GM19328 (cell line): ENCODE measurements around the gene ROBO1.
"Not testable (repeated sequence)": the region's sequence is repeated elsewhere in the genome, so short reads cannot be mapped to it uniquely, and the experiment has no call there.

Source experiments
- ATAC-seq: cut with Tn5 transposase; IDR thresholded peaks from one replicate; pipeline ENCODE4 v1.9.1; 2021; ENCODE audit warnings: mild to moderate bottlenecking, moderate library complexity; ENCODE audit not compliant: unreplicated experiment

ROBO1 gene

DNA sequence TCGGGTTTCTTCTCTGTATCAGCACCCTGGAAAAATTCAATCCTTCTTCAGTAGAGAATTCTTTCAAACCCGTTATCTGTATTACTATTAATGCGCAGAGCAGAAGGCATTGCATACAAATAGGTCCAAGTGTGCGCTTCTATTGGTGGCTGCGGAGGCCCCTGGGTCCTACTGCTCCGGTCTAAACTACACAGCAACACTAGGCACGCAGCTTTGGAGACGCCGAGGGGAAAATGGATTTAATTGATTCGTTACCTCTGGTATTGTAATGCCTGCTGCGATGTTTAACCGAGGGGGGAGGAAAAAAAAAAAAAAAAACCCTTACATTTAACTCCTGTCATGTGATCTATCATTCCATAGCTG, at the start of gene ROBO1:
ROBO1 (minus strand) TSS at position 94 of the 363 bp plus-strand sequence.
- ATAC-seq = no peak

DNA sequence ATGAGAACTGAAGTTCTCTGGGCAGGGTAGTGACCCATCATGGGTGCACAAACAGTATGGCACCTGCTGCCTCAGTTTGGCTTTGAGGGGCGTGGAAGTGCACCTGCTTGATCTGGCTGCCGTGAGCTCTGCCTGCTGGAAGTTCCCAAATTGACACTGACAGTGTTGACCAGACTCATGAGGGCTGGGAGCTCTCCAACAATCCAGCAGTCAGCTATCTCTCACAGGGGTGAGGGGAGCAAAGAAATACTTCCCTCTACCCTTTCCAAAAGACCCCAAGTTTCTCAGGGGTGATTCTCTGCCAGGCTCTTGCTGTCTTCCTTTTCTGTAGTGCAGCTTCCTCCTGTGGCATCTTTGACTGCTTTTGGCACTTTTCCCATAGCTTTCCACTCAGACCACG, 49.4 kb upstream of the ROBO1 start:
- no peak for ATAC-seq

DNA sequence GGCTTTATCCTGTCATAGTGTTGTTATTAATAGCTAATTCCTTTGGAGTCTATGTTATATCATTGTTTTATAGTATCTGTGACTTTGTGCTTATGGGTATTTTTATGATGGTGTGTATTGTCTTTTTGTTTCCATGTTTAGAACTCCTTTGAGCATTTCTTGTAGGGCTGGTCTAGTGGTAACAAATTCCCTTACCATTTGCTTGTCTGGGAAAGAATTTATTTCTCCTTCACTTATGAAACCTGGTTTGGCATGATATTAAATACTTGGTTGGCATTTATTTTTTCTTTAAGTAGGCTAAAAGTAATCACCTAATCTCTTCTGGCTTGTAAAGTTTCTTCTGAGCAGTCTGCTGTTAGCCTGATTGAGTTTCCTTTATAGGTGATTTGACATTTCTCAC, 47.7 kb upstream of the ROBO1 start:
- ATAC-seq = no peak

DNA sequence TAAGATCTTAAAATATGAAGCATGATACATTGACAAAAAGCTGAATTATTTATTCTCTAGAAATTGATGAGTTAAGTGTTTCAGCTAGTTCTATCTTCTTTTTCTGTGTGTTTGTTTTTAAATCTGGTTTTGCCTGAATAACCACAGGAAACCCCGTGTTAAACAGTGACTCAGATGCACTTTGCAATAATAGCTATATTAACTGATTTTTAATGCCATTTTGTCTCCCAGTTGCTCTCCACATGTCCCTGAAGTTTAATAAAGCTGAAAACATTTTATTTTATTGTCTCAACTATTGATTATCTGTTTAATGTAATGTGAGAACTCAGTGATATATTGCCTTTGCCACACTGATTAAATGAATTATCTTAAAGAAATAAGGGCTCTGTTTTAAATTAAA, 42.8 kb upstream of the ROBO1 start:
- ATAC-seq = no peak

DNA sequence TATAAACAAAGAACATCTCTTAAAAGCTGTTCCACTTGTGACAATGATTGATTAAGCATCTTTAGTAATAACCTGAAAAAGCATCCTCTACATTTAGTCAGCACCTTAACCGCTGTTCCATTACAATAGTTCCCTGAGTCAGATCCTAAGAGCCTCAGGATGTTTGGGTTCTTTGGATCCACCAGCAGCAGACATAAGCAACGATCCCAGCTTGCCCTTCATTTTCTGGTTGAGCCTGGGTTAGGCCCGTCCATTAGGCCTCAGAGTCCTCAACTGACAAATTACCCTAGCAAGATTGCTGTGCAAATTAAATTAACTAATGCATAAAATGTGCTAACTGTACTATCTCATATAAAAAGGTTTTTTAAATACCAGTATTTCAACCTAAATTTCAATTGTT, 42.3 kb upstream of the ROBO1 start:
- ATAC-seq = no peak

DNA sequence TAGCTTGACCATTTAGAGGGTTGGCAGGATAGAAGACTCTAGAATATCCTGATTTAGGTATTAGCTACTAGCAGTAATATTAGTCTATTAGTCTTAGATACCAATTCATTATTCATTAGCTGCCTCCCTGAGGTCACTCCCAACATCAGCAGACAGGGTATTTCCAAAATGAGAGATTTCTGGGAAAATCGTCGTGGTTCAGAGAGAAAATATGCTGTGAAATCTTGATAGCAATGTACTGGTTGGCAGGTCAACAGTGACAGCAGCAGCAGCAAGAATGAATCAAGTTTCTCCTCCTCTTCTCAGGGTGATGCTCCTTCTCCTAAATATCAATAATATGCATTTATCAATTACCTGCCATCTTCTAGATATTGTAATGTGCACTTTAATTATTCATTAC, 41.3 kb upstream of the ROBO1 start:
- ATAC-seq = no peak

DNA sequence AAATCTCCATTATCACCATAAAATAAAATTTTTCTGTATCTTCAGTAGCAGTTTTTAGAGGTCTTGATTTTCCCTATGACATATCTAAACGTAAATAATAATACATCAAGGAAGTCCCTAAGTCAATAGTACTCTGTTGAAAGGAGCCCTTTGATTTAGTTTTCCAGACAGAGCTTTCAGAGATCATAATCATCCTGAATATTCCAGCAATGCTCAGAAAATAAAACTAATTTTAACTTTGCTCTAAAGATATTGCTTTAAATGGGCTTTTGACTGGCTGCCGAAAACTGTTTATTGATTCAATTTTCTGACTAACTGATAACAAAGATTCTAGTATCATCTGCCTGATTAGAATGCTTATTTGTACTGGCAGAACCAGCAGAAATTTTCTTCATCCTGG, 40.7 kb upstream of the ROBO1 start:
- no peak for ATAC-seq

DNA sequence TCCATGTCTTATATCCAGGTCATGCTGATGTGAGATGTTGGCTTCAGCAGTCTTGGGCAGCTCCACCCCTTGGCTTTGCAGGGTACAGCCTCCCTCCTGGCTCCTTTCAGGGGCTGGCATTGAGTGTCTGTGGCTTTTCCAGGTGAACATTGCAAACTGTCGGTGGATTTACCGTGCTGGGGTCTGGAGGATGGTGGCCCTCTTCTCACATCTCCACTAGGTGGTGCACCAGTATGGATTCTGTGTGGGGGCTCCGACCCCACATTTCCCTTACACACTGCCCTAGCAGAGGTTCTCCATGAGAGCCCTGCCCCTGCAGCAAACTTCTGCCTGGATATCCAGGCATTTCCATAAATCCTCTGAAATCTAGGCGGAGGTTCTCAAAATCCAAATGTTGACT, 22.4 kb upstream of the ROBO1 start:
- not testable (repeated sequence) for ATAC-seq

DNA sequence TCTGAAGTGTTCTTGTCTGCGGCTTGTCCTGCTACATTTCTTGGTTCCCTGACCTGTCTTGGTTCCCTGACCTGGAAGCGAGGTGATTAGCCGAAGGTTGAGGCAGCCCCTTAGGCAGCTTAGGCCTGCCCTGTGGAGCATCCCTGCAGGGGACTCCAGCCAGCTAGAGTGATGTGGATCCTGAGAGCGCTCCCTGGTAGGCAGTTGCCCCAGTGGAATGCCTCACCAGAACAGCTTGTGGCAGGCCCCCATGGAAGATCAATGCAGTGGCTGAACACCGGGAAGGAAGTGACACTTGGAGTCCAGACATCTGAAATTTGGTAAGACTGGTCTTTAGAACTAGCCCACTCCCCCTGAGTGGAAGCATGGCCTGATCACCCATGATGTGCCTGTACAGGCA, 5.5 kb upstream of the ROBO1 start:
- ATAC-seq = no peak

DNA sequence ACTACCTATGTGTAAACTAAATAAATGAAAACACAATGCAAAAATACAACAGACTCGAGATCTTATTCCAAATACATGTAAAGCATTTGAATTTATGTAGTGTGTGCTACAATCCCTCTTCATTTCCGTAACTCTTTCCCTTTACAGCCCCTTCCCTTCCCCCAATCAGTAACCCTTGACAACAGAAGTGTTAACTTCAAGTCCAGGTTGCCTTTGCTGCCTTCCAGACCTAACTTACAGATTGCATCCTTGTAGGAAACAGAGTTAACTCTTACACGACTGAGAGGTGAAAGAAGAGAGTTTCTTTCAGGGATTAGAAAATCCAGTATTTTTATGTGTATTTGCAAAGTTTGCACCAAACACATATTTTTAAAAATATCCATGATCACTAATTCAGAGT, 1.4 kb upstream of the ROBO1 start:
- no peak for ATAC-seq

DNA sequence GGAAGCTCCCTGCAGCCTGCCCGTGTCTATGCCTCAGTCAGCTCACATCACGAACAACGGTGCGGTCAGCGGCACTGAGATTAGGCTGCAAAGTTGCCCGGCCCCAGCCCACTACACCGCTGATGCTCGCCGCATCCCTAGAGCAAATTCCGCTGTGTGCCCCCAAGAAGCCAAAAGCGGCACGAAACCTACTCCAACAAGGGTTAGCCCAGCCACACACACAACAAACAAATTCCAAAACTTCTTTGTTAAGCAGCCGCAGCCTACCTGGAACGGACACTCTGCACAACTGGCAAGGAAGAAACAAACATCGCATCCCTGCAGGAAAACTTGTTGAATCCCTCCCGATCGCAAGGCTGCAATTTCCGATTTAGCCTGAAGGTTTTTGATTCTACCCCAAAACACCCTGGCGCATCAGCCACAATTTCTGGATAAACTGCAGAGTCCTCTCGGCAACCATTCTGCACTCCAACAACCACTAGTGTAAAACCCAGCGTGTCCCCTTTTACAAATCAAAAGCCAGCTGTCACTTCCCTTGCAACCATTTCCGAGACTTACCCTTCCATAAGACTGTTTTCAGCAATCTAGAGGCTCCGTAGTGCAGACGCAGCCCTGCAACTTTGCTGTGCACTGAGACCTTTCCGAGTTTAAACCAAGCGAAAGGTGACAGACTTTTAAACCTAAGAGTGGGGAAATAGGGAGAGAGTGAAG, 449 bp downstream of the ROBO1 start:
- no peak for ATAC-seq

DNA sequence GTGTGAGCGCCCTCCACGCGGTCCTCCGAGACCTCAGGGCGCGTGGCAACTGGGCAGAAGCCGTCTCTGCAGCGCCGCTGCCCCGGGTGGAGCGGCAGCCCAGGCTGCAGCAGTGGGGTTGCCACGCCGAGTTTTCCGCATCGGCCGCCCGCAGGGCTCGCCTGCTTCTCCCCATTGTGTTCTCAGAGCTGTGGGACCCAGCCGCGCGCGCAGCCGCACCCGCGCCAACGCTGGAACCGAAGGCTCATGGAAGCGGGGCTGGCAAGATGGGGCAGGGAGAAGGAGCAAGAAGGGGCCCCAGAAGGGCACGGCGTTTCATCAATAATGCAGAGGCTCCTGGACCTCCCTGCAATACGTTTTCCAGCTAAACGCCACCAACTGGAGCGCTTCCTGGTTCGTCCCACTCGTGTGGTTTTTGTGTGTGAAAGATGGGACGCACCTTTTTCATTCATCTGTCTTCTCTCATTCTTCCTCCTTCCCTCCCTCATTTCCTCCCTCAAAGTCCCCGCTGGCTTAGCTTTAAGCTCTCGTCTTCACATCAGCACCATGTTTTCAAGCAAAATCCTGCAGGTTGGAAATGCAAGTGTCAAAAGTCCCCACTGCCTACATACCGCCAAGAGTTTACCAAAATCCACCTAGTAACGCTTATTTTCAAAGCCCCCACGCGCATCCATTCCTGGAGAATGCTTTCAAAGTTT, 1.2 kb downstream of the ROBO1 start:
- no peak for ATAC-seq

DNA sequence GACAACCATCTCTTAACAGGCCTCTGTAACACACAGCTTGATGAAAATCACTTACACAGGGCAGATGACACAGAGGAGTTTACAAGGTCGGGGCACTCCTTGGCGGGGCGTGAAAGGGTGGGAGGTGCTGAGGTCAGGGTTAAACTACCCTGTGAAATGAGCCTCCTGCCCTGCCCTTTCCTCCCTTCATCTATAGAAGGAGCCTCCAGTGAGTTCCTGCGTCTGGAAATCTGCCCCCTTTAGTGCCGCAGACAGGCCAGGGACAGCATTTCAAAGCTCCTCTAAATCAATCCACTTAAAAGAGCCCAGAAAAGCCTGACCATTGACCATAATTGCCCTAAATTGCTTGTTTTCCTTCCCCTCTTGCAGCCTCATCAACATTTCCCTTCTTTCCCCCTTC, 1.9 kb downstream of the ROBO1 start:
- no peak for ATAC-seq

DNA sequence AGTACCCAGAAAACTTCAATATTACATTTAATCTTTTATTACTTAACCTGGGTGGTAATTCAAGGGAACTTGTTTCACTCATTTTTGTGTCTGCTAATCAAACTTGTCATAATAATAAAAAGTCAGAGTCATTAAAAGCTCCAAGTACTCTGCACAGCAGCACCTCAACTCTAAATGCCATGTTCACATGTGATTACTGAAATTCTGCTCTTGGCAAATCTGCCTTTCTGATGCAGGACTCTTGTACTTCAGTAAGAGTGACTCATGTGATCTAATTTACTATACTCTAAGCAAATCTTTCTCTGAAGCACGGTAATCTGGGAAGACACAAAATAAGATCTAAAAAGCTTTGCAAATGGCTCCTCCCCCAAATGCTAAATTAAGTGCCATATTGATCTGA, 6.4 kb downstream of the ROBO1 start:
- no peak for ATAC-seq

DNA sequence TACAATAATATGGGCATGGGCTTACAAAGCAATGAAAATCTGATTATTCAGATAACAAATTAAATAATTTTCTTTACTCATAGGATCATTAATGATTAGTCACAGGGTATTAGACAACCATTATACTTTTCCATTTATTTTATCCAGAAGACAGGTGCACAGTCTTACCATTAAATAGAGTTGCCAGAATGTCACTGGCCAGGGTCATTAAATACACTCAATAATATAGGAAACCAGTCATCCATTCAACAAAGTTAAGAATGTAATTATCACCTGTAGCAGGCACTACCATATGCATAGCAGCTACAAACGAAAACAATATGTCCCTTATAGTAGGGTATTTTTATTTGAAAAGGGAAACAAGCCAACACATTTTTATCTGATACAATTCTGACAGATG, 16.1 kb downstream of the ROBO1 start:
- no peak for ATAC-seq

DNA sequence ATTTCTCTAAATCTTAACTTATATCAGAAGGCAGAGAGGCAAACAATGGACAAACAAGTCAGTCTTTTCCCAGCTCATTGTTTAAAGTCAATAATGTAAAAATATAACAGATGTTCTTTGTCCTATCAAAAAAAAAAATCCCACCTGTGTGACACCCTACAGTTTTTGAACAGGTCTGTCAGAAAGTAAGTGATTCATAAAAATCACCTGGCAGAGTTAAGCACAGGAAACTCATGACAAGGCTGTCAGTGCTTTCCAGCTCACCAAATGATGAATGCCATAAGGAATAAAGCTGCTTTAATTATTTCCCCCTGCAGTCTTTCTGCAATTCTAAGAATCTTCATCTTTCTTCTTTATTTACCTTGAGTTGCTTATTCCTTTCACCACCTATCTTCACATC, 30.3 kb downstream of the ROBO1 start:
- no peak for ATAC-seq

DNA sequence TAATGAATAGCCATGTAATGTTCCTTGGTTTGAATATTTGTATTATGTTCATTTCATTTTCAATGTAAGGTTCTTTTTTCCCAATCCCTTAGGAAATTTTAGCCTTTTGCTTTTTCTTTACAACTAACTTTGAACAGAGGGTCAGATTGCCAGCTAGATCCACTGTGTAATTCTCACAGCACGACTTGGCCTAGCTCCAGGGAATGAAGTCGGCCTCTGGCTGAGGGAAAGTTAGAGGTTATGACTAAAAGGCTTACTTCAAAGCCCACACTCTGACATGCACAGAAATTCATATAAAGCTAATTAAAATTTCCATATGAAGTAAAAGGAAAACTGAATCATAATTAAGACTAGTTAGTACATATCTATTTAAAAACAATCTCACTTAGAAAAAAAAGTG, 38.7 kb downstream of the ROBO1 start:
- ATAC-seq = no peak

DNA sequence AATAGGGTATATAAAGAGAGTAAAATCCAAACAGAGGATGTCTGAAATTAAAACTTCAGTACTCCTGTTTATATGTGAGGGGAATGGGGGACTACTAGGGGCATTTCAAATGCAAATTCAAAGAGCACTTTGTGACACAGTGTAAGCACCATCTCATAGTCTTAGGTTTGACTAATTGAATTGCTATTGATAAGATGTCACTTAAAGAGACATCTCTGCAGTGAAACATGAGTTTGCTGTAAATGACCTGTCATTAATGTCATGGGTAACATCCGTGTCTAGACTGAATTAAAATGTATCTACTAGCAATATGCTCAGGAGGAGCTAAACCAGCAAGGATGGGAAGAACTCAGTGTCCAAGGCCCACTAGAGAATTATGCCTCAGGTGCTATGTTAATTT, 41.0 kb downstream of the ROBO1 start:
- ATAC-seq = no peak

DNA sequence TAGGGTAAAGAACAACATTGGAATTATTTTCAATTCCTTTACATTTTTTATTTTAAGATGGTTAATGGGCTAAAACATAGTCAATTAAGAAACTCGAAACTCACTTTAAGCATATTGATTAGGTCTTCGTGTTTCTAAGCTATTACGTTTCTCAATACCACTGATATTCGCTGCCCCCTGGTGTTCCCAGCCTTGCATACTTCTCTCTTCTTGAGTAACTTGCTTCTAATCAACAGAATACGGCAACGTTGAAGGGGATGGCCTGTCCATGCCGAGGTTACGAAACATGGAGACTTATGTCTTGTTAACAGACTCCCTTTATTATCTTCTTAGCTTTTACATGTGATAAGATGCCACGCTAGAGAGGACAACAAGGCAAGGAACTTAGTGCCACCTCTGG, 43.6 kb downstream of the ROBO1 start:
- ATAC-seq = no peak

DNA sequence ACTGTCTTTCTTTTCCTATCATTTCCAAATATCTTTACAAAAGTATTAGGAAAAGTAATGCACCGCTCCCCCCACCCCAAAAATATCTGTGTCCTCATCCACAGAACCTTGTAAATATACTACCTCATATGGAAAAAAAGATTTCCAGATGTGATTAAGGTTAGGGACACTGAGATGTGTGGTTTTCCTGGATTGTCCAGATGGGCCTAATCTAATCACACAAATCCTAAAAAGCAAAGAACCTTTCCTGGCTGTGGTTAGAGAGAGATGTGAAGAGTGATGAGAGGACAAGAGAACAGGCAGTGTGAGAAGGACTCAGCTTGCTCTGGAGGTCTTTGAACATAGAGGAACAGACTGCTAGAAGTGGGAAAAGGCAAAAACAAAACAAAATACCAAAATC, 77.7 kb downstream of the ROBO1 start:
- no peak for ATAC-seq

DNA sequence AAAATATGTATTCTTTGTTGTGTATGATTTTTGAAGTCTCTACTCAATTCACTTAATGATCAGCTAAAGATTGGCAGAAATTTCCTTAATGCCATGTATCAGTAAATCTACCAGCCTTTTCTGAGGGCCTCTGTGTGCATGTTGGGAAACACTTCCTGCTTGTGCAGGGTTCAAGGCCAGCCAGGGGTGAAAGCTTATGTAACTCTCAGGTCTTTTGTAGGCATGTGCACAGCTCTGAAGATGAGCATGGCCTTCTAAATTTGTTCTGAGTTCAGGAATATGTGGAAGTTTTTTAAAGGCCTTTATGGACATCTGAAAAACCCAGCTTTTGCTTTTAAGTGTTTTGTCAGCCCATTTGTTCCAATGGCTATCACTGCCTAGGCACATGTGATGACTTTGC, 82.7 kb downstream of the ROBO1 start:
- ATAC-seq = no peak

DNA sequence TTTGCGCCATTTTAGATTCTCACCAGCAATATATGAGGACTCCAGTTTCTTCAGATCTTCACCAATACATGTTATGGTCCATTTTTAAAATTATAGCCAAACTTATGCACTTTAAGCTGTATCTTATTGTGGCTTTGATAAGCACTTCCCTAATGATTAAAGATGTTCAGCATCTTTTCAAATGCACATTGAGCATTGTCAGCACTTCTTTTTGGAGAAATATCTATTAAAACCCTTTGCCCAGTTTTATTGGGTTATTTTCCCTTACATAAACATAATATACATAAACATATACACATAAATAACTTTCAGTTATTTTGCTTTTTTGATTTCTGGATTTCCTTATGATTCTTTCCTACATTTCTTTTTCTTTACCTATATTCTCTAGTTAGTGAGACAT, 83.8 kb downstream of the ROBO1 start:
- ATAC-seq = no peak

DNA sequence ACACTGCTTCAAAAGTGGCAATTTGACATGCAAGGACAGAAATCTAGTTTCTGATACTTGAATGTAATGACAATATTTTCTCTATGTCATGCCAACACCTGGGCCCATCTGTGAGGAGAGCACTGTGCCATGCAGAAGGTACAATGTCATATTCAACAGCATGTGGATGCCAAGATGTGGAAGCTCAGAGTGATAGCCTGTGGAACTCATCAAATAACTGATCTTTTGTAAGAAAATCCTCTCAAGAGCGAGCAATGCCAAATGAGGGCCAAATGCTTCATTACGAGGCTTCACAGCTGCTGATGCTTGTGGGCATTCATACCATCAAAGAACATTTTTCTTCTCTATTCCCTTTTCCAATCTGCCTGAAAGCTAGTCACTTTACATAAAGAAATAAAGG, 95.1 kb downstream of the ROBO1 start:
- ATAC-seq = no peak
